ENCODE measurements around the gene GAPDHS. TPM values are rescaled to one million over a fixed set of nuclear protein-coding genes. Genes with fewer than 3 reads are reported as not detected.

GAPDHS gene
- total RNA-seq, 1 donor: not detected

DNA sequence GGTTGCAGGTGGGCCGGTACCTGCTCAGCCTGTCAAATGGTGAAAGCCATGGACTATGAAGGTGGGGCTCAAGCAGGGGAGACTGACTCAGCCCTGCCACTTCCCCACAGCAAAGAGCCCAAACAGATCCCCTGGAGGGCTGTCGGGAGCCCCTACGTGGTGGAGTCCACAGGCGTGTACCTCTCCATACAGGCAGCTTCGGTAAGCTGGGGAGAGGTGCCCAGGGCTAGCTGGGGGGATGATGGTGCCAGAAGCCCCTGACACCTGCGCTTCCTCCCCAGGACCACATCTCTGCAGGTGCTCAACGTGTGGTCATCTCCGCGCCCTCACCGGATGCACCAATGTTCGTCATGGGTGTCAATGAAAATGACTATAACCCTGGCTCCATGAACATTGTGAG lies 9.0 kb downstream of the GAPDHS start:
- peaks cover 23% of the 10 kb centered on the region for H3K4me1 ChIP-seq (ENCODE audit: insufficient read depth, low read length)
- H3K4me3 ChIP-seq (ENCODE audit: low read length): no peak overlapping the region
- no peaks in the 10 kb centered on the region for H3K27me3 ChIP-seq (ENCODE audit: insufficient read depth, low read length)
- H3K9me3 ChIP-seq (ENCODE audit: low read depth, low read length): no peaks in the 10 kb centered on the region

DNA sequence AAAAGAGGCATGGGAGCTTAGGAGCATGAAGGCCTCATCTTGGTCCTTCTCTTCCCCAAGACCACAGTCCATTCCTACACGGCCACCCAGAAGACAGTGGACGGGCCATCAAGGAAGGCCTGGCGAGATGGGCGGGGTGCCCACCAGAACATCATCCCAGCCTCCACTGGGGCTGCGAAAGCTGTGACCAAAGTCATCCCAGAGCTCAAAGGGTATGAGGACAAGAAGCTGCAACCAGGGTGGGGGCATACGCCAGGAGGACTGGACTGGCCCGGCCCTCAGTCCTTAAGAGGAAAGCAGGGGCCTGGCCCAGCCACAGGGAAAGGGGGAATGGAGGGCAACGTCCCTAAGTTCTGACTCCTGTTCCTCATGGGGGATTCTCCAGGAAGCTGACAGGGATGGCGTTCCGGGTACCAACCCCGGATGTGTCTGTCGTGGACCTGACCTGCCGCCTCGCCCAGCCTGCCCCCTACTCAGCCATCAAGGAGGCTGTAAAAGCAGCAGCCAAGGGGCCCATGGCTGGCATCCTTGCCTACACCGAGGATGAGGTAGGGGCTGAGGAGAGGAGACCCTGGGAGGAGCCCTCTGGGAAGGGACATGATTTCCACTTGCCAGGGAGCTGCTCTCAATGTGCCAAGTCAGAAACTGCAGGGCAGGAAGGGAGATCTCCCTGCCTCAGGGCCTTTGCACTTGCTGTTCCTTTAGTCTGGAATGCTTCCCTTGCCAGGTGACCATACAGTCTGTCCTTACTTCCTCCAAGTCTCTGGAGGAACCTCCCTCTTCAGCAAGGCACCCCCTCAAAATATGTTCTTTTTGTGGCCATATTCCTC lies 10.2 kb downstream of the GAPDHS start:
- Histone ChIP-seq H3K27me3 (ENCODE audit: insufficient read depth, low read length) (no peaks in the 10 kb centered on the region), H3K9me3 (ENCODE audit: low read depth, low read length) (no peaks in the 10 kb centered on the region), H3K4me3 (ENCODE audit: low read length) (no peak overlapping the region), H3K4me1 (ENCODE audit: insufficient read depth, low read length) (peaks cover 23% of the 10 kb centered on the region)

DNA sequence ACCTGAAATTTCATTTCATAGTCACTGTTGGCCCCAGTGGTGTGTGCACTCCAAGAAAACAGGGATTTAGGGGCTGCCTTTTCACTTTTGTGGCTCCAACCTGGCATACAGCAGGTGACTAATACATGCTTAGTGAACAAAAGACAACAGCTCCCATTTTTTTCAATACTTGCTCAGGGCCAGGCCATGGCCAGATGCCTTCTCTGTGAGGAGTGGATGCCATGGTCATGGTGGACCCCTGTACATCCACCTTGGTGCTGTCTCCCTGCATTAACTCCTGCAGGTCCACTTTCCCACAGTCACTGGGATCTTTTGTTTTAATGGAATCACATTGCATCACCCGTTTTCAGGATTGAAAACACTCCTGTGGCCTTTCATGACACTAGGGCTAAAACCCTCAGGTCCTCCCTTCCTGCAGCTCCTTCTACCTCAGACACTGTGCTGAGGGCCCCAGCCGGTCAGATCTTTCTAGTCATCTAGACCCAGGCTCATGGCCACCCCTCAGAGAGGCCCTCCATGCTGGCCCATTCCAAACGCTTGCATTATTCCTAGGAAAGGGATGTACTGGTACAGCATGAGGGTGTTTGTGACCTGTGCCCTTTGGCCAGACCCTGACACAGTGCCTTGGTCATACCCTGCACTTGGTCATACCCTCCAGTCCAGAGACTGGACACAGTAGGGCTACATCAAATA lies 11.0 kb downstream of the GAPDHS start:
- Histone ChIP-seq H3K4me1 (ENCODE audit: insufficient read depth, low read length) (peaks cover 23% of the 10 kb centered on the region), H3K9me3 (ENCODE audit: low read depth, low read length) (no peaks in the 10 kb centered on the region), H3K27me3 (ENCODE audit: insufficient read depth, low read length) (no peaks in the 10 kb centered on the region), H3K4me3 (ENCODE audit: low read length) (no peak overlapping the region)

DNA sequence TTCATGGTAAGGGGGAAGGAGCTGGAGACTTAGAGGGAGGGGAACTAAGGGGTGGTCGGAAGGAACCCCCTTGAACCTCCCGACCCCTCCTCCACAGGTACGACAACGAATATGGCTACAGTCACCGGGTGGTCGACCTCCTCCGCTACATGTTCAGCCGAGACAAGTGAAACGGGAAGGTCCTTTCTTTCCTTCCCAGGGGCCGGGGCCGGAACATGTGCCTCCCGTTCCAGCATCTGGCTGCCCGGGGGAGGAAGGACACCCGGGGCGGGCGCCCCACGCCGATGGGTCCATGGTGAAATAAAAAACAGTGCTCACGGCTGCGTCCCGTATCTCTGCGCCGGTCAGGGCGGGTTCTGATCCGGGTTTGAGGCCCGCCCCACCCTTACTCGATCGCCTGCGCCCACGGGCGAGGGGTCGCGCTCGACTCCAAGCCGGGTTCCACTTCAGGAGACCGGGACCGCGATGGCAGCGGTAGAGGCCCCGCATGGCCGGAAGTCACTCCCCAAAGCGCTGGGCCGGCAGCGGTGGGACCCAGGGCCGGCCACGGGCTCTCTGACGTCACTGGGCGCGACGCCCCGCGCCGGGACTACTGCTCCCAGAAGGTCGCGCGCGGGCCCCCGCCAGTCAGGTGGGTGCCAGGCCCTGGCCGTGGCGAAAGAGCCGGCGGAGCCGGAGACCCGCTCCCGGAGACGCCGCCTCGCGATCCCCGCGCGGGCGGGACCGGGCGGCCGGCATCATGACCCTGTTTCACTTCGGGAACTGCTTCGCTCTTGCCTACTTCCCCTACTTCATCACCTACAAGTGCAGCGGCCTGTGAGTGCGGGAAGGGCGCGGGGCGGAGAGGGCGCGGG lies 12.0 kb downstream of the GAPDHS start, which contains the start of gene TMEM147:
TMEM147 (plus strand) TSS at position 626 of the 854 bp plus-strand sequence; CDS start at position 740, 114 bp downstream.
- H3K4me1 ChIP-seq (ENCODE audit: insufficient read depth, low read length): peaks cover 23% of the 10 kb centered on the region
- H3K27me3 ChIP-seq (ENCODE audit: insufficient read depth, low read length): no peaks in the 10 kb centered on the region
- peak within 1 kb of the TSS; percentile 78 for H3K4me3 ChIP-seq (ENCODE audit: low read length)
- H3K9me3 ChIP-seq (ENCODE audit: low read depth, low read length): no peaks in the 10 kb centered on the region

DNA sequence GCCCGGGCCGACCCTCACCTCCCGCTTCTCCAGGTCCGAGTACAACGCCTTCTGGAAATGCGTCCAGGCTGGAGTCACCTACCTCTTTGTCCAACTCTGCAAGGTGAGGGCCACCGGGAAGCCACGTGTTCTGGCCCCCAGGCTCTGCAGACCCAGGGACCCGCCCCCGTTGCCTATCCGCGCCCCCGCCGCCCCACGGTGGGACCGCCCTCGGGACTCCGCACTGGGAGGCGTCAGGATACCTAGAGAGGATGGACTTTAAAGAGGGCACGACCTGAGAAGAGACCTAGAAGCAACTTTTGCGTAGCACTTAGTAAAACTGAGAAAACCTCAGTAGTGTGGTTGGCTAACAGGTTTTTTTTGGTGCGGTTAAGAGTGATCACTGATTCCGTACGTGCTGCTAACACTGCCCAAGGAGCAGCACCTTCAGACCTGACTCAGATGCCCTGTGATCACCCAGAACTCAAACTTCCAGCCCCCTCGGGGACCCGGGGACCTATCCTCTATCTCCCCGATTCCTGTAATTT lies 12.7 kb downstream of the GAPDHS start:
- Histone ChIP-seq H3K9me3 (ENCODE audit: low read depth, low read length) (no peaks in the 10 kb centered on the region), H3K27me3 (ENCODE audit: insufficient read depth, low read length) (no peaks in the 10 kb centered on the region), H3K4me1 (ENCODE audit: insufficient read depth, low read length) (peaks cover 23% of the 10 kb centered on the region), H3K4me3 (ENCODE audit: low read length) (peak overlapping the region; percentile 78)

DNA sequence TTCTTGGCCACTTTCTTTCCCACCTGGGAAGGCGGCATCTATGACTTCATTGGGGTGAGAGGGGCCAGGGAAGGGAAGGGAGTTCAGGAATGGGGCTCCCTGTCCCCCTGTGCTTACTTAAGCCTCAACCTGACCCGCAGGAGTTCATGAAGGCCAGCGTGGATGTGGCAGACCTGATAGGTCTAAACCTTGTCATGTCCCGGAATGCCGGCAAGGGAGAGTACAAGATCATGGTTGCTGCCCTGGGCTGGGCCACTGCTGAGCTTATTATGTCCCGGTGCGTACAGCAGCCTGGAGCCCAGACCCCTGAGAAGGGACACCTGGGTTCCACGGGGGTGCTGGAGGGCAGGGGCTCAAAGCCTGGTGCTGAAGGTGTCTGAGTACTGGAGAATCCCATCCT lies 13.3 kb downstream of the GAPDHS start:
- H3K27me3 ChIP-seq (ENCODE audit: insufficient read depth, low read length): no peaks in the 10 kb centered on the region
- no peak overlapping the region for H3K4me3 ChIP-seq (ENCODE audit: low read length)
- no peaks in the 10 kb centered on the region for H3K9me3 ChIP-seq (ENCODE audit: low read depth, low read length)
- H3K4me1 ChIP-seq (ENCODE audit: insufficient read depth, low read length): peaks cover 23% of the 10 kb centered on the region

DNA sequence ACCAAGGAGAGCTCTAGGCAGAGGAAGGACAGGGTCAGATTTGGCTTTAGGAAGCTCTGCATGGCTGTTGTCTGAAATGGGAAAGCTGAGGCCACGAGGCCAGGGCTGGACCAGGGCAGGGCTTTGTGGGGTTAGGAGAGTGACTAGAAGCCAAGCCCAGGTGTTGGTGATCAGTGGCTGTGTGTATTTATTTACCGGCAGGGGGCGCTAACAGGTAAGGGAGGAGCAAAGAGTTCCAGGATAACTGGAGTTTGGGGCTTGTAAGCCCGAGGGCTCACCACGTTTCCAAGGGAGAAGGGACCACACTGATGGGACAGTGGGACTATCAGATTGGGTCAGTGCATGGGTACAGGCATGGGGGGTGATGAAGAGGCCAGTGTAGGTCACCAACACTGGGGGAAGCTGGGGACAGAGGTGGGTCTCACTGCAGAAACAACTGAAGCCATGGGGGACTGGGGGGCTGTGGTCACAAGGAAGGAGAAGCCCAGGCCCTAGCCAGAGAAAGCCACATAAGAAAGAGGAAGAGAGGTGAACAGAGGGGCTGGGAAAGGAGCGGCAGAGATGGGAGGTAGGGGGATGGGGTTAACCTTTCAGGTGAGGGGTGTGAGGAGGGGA lies 16.0 kb downstream of the GAPDHS start:
- Histone ChIP-seq H3K9me3 (ENCODE audit: low read depth, low read length) (no peaks in the 10 kb centered on the region), H3K4me3 (ENCODE audit: low read length) (no peak overlapping the region), H3K4me1 (ENCODE audit: insufficient read depth, low read length) (peaks cover 22% of the 10 kb centered on the region), H3K27me3 (ENCODE audit: insufficient read depth, low read length) (no peaks in the 10 kb centered on the region)

DNA sequence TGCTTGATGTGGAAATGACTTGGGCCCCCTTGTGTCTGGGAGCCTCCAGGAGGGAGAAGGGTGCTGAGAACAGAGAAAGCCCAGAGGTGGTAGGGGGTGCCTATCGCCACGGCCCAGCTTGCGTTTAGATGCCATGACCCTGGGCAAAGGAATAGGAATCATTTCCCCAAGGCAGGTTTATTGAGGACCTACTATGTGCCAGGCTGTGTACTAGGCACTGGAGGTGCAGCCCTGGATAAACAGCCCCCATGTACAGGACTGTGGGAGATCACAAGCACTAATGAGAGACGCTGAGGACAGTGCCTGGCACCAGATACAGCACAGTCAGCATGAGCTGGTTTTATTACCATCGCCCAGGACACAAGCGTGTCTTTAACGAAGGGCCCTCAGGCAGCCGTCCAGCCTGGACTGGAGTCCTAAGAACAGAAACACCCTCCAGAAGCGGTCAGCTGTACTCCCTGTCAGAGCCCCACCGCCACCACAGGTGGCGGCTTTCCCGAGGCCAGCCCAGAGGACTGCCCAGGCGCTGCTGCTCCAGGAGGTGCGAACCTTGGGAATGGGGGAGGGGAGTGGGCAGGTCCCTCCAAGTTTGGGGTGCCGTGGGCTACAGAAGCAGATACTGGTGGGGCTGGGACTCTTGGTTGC lies 16.7 kb downstream of the GAPDHS start:
- Histone ChIP-seq H3K4me1 (ENCODE audit: insufficient read depth, low read length) (peaks cover 15% of the 10 kb centered on the region), H3K9me3 (ENCODE audit: low read depth, low read length) (no peaks in the 10 kb centered on the region), H3K27me3 (ENCODE audit: insufficient read depth, low read length) (no peaks in the 10 kb centered on the region)

DNA sequence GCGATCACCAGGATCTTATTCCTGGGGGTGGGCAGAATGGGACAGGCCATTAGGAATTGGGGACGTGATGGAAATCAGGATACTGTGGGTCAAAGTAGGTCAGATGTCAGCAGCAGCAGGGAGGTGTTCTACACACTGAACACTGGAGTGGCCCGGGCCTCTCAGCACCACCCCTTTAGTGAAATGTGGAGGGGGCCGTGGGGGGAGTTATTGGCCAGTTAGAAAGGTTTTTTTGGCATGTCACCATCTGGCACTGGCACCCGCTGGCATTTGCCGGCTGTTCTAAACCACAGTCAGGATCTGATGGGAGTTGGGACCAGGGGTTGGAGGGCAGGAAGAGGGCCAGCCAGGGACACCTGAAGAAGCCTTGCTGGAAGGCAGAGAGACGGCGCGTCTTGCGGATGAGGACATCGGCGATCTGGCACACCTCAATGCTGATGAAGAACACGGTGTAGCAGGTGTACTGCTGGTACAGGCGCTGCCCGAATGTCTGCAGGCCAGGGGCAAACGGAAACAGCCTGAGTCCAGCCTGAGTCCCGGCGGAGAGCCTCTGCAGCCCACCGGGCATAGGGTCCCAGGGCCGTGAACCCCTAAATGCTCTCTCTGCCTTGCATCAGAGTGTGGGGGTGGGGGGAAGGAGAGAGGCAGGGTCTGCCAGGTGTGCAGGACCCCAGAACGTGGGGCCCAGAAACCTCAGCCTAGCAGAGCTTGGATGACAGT lies 18.0 kb downstream of the GAPDHS start:
- H3K4me3 ChIP-seq (ENCODE audit: low read length): no peak overlapping the region
- no peaks in the 10 kb centered on the region for H3K9me3 ChIP-seq (ENCODE audit: low read depth, low read length)
- peaks cover 7% of the 10 kb centered on the region for H3K4me1 ChIP-seq (ENCODE audit: insufficient read depth, low read length)
- H3K27me3 ChIP-seq (ENCODE audit: insufficient read depth, low read length): no peaks in the 10 kb centered on the region

More for the DNA sequence above, 16.7 kb downstream of the GAPDHS start:
- H3K4me3 ChIP-seq (ENCODE audit: low read length): no peak overlapping the region

DNA sequence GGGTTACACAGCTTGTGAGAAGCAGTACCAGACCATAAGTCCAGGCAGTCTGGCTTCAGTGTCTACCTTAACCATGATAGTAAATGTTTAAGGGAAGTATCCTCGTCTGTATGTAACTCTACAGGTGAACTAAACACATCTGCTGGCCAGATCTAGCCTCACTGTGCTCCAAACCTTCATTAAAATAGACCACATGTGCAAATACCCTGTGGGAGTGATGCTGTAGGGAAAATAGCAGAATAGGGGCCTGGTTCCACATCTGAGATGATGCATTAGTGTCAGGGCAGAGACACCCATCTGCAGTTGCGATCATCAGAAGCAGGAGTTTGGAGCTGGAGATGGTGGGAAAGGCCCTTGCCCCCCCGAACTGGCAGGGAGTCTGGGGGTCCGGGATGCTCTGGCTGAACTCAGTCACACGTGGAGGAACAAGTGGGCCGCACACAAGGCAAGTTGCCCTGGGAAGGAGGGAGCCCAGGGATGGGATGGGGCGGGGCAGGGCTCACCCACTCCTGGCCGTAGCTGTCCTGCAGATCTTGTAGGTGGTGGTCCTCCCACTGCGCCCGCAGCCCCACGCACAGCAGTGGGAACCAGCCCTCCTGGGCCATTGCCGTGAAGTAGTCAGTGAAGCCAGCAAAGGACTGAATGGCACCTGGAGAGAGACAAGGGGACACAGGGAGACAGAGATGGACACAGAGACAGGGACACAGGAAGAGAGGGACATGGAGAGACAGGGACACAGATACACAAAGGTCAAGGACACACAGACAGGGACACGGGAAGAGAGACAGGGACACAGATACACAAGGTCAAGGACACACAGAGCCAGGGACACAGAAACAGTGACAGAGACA lies 19.5 kb downstream of the GAPDHS start:
- no peaks in the 10 kb centered on the region for H3K9me3 ChIP-seq (ENCODE audit: low read depth, low read length)
- no peak overlapping the region for H3K4me3 ChIP-seq (ENCODE audit: low read length)
- H3K4me1 ChIP-seq (ENCODE audit: insufficient read depth, low read length): no peaks in the 10 kb centered on the region
- H3K27me3 ChIP-seq (ENCODE audit: insufficient read depth, low read length): peaks cover 2% of the 10 kb centered on the region

DNA sequence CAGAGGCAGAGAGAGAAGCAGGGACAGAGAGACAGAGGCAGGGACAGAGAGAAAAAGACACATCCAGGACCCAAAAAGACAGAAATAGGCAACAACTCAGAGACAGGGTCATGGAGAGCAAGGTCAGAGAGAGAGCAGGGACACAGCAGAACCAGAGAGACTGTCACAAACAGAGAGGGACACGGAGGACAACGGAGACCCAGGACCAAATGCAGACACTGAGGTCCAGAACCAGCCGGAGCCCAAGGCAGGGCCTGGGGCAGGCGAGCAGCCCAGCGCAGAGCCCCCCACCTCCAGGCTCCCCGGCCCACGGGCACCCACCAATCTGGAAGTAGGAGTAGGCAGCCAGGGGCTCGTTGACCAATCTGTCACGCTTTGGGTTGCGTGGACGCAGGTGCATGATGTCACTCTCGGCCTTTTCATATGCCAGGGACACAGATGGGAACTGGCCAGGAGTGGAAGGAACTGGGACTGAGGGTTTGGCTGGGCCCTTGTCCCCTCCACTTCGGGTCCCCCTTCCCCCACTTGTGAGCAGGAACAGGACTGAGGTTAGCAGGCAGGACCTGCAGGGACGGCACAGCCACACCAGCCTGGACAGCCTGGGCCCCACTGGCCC lies 20.2 kb downstream of the GAPDHS start:
- peaks cover 6% of the 10 kb centered on the region for H3K27me3 ChIP-seq (ENCODE audit: insufficient read depth, low read length)
- H3K9me3 ChIP-seq (ENCODE audit: low read depth, low read length): no peaks in the 10 kb centered on the region
- no peak overlapping the region for H3K4me3 ChIP-seq (ENCODE audit: low read length)
- peaks cover 6% of the 10 kb centered on the region for H3K4me1 ChIP-seq (ENCODE audit: insufficient read depth, low read length)

DNA sequence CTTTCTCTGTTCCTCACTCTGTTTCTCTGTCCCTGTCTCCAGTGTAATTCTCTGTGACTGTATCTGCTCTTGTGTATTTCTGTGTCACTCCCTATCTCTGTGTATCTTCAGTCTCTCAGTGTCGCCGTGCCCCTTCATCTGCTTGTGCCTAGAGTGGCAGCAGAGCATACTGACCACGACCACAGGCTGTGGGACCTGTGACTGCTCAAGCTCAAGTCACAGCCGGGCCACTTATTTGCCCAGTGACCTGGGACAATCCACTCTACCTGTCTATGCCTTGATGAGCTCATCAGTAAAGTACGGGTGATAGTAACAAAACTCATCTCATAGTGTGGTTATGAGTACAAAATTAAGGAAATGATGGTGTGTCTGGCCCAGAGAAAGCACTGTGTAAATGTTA lies 20.8 kb downstream of the GAPDHS start:
- H3K9me3 ChIP-seq (ENCODE audit: low read depth, low read length): no peaks in the 10 kb centered on the region
- H3K4me1 ChIP-seq (ENCODE audit: insufficient read depth, low read length): peaks cover 12% of the 10 kb centered on the region
- H3K27me3 ChIP-seq (ENCODE audit: insufficient read depth, low read length): peaks cover 12% of the 10 kb centered on the region
- H3K4me3 ChIP-seq (ENCODE audit: low read length): no peak overlapping the region
